Suprapubic skin (tissue), 3 donors: ENCODE measurements around the gene PDCD7.

Source experiments
- CTCF ChIP-seq, 2 donors: fragments of 200-600 bp in 1 of 2; fragments of 450-650 bp in 1 of 2; sonication (generic) in 1 of 2; IDR thresholded peaks; one replicate each; pipeline ENCODE4 v1.5.1; 2016 to 2019; ENCODE audit warnings: antibody characterized with exemption in 2 of 2, mild to moderate bottlenecking in 1 of 2, moderate library complexity in 1 of 2
- EP300 ChIP-seq: sonication (generic); formaldehyde crosslinking; IDR thresholded peaks from one replicate; pipeline ENCODE4 v1.6.1; 2017; ENCODE audit warnings: antibody characterized with exemption
- POLR2A ChIP-seq, 2 donors: fragments of 450-650 bp; IDR thresholded peaks; one replicate each; pipeline ENCODE4 v1.6.1; 2017; ENCODE audit warnings: antibody characterized with exemption in 2 of 2, mild to moderate bottlenecking in 2 of 2, moderate library complexity in 2 of 2

DNA sequence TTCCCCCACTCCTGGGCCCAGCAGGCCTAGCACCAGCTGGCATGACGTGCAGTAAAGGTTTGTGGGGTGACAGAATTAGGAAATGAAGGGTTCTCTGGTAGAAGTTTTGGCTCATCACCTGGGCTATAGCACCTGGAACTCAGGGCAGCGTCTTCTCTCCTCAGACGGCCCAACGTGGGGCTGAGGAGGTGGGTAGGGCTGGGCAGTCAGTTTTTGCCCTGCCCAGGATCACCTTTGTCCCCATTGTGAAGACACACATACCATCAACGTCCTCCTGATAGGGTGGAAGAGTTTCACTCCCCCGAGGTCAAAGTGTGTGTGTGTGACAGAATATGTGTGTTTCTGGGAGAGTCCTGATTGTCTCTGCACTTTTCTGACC, 45.0 kb downstream of the PDCD7 start:
- no peak for TF ChIP-seq POLR2A (IDR thresholded peaks at IDR 0.05)
- TF ChIP-seq CTCF (IDR thresholded peaks at IDR 0.05) = no peak
- TF ChIP-seq EP300 = no peak
